ENCODE results near the gene SETD1A. TPM values are rescaled to one million over a fixed set of nuclear protein-coding genes. Genes with fewer than 3 reads are reported as not detected.

Gene SETD1A
- total RNA-seq, 1 experiment from 2014 or later: 4.3 TPM

- Histone ChIP-seq H2AFZ (ENCODE audit: low read length) (no peak overlapping the region), H3K4me3 (ENCODE audit: low read length) (no peak overlapping the region), H3K4me2 (ENCODE audit: low read depth, low read length, poor library complexity, severe bottlenecking) (no peak overlapping the region), H3K36me3 (ENCODE audit: insufficient read depth, low read length) (peaks cover 4% of the 10 kb centered on the region; the same call in 1 of the 2 replicates), H3K27me3 (ENCODE audit: low read length) (no peaks in the 10 kb centered on the region), H3K9me3 (ENCODE audit: low read length) (no peaks in the 10 kb centered on the region), H3K79me2 (ENCODE audit: low read length) (no peaks in the 10 kb centered on the region), H3K9ac (ENCODE audit: low read length) (no peak overlapping the region), H3K4me1 (ENCODE audit: low read length) (no peaks in the 10 kb centered on the region), H4K20me1 (ENCODE audit: insufficient read depth, low read depth, low read length) (no peaks in the 10 kb centered on the region), H3K9me2 (replicated peaks; ENCODE audit: insufficient read depth, low read length) (no peaks in the 10 kb centered on the region), H3K27ac (ENCODE audit: low read length) (no peak overlapping the region)
- DNase-seq: no peak
Measured at GRCh38 chr16:30983898-30984610, 26.5 kb downstream of the SETD1A start.

GRCh38 chr16:30984669-30985400, 27.3 kb downstream of the SETD1A start, which contains the start of gene HSD3B7:
HSD3B7 (plus strand) TSS chr16:30985207; CDS start chr16:30985659, 452 bp downstream.
- no peaks in the 10 kb centered on the region for H3K9me2 ChIP-seq (replicated peaks; ENCODE audit: insufficient read depth, low read length)
- no peak within 1 kb of the TSS for H3K27ac ChIP-seq (ENCODE audit: low read length)
- H2AFZ ChIP-seq (ENCODE audit: low read length): no peak within 1 kb of the TSS
- H3K27me3 ChIP-seq (ENCODE audit: low read length): no peaks in the 10 kb centered on the region
- no peaks in the 10 kb centered on the region for H3K9me3 ChIP-seq (ENCODE audit: low read length)
- peaks cover 4% of the 10 kb centered on the region; the same call in 1 of the 2 replicates for H3K36me3 ChIP-seq (ENCODE audit: insufficient read depth, low read length)
- H3K4me2 ChIP-seq (ENCODE audit: low read depth, low read length, poor library complexity, severe bottlenecking): no peak within 1 kb of the TSS
- DNase-seq: peak; percentile 91
- no peaks in the 10 kb centered on the region for H3K4me1 ChIP-seq (ENCODE audit: low read length)
- no peaks in the 10 kb centered on the region for H4K20me1 ChIP-seq (ENCODE audit: insufficient read depth, low read depth, low read length)
- H3K79me2 ChIP-seq (ENCODE audit: low read length): no peaks in the 10 kb centered on the region
- no peak within 1 kb of the TSS for H3K4me3 ChIP-seq (ENCODE audit: low read length)
- no peak within 1 kb of the TSS for H3K9ac ChIP-seq (ENCODE audit: low read length)

GRCh38 chr16:30985401-30986128, 28.0 kb downstream of the SETD1A start:
- Histone ChIP-seq H3K9me3 (ENCODE audit: low read length) (no peaks in the 10 kb centered on the region), H3K4me1 (ENCODE audit: low read length) (no peaks in the 10 kb centered on the region), H3K27ac (ENCODE audit: low read length) (no peak overlapping the region), H3K36me3 (ENCODE audit: insufficient read depth, low read length) (peaks cover 4% of the 10 kb centered on the region; the same call in 1 of the 2 replicates), H4K20me1 (ENCODE audit: insufficient read depth, low read depth, low read length) (no peaks in the 10 kb centered on the region), H3K79me2 (ENCODE audit: low read length) (no peaks in the 10 kb centered on the region), H3K4me2 (ENCODE audit: low read depth, low read length, poor library complexity, severe bottlenecking) (no peak overlapping the region), H3K4me3 (ENCODE audit: low read length) (no peak overlapping the region), H3K27me3 (ENCODE audit: low read length) (no peaks in the 10 kb centered on the region), H3K9ac (ENCODE audit: low read length) (no peak overlapping the region), H2AFZ (ENCODE audit: low read length) (no peak overlapping the region), H3K9me2 (replicated peaks; ENCODE audit: insufficient read depth, low read length) (no peaks in the 10 kb centered on the region)
- DNase-seq: no peak

- Histone ChIP-seq H3K36me3 (ENCODE audit: insufficient read depth, low read length) (peaks cover 4% of the 10 kb centered on the region; the same call in 1 of the 2 replicates), H3K4me3 (ENCODE audit: low read length) (no peak overlapping the region), H4K20me1 (ENCODE audit: insufficient read depth, low read depth, low read length) (no peaks in the 10 kb centered on the region), H3K27me3 (ENCODE audit: low read length) (no peaks in the 10 kb centered on the region), H3K79me2 (ENCODE audit: low read length) (no peaks in the 10 kb centered on the region), H3K9ac (ENCODE audit: low read length) (no peak overlapping the region), H3K9me3 (ENCODE audit: low read length) (no peaks in the 10 kb centered on the region), H3K4me2 (ENCODE audit: low read depth, low read length, poor library complexity, severe bottlenecking) (no peak overlapping the region), H3K4me1 (ENCODE audit: low read length) (no peaks in the 10 kb centered on the region), H3K27ac (ENCODE audit: low read length) (no peak overlapping the region), H3K9me2 (replicated peaks; ENCODE audit: insufficient read depth, low read length) (no peaks in the 10 kb centered on the region), H2AFZ (ENCODE audit: low read length) (no peak overlapping the region)
- no peak for DNase-seq
Measured at GRCh38 chr16:30986129-30986991, 28.8 kb downstream of the SETD1A start.

- Histone ChIP-seq H3K36me3 (ENCODE audit: insufficient read depth, low read length) (peaks cover 4% of the 10 kb centered on the region; the same call in 1 of the 2 replicates), H4K20me1 (ENCODE audit: insufficient read depth, low read depth, low read length) (no peaks in the 10 kb centered on the region), H3K9ac (ENCODE audit: low read length) (no peak overlapping the region), H3K9me3 (ENCODE audit: low read length) (no peaks in the 10 kb centered on the region), H3K27ac (ENCODE audit: low read length) (no peak overlapping the region), H3K9me2 (replicated peaks; ENCODE audit: insufficient read depth, low read length) (no peaks in the 10 kb centered on the region), H3K79me2 (ENCODE audit: low read length) (no peaks in the 10 kb centered on the region), H3K4me2 (ENCODE audit: low read depth, low read length, poor library complexity, severe bottlenecking) (no peak overlapping the region), H3K4me3 (ENCODE audit: low read length) (no peak overlapping the region), H3K4me1 (ENCODE audit: low read length) (no peaks in the 10 kb centered on the region), H3K27me3 (ENCODE audit: low read length) (no peaks in the 10 kb centered on the region), H2AFZ (ENCODE audit: low read length) (no peak overlapping the region)
- DNase-seq: no peak
Measured at GRCh38 chr16:30987581-30988190, 30.1 kb downstream of the SETD1A start.

- H3K4me1 ChIP-seq (ENCODE audit: low read length): no peaks in the 10 kb centered on the region
- no peaks in the 10 kb centered on the region for H3K27me3 ChIP-seq (ENCODE audit: low read length)
- no peaks in the 10 kb centered on the region for H3K9me2 ChIP-seq (replicated peaks; ENCODE audit: insufficient read depth, low read length)
- H3K36me3 ChIP-seq (ENCODE audit: insufficient read depth, low read length): peaks cover 4% of the 10 kb centered on the region; the same call in 1 of the 2 replicates
- DNase-seq: no peak
- no peak overlapping the region for H3K27ac ChIP-seq (ENCODE audit: low read length)
- no peak overlapping the region for H3K4me3 ChIP-seq (ENCODE audit: low read length)
- no peaks in the 10 kb centered on the region for H3K9me3 ChIP-seq (ENCODE audit: low read length)
- no peak overlapping the region for H2AFZ ChIP-seq (ENCODE audit: low read length)
- no peak overlapping the region for H3K4me2 ChIP-seq (ENCODE audit: low read depth, low read length, poor library complexity, severe bottlenecking)
- H4K20me1 ChIP-seq (ENCODE audit: insufficient read depth, low read depth, low read length): no peaks in the 10 kb centered on the region
- H3K9ac ChIP-seq (ENCODE audit: low read length): no peak overlapping the region
- H3K79me2 ChIP-seq (ENCODE audit: low read length): no peaks in the 10 kb centered on the region
Measured at GRCh38 chr16:30989469-30990047, 32.0 kb downstream of the SETD1A start.

- H3K4me1 ChIP-seq (ENCODE audit: low read length): no peaks in the 10 kb centered on the region
- H3K27me3 ChIP-seq (ENCODE audit: low read length): no peaks in the 10 kb centered on the region
- no peaks in the 10 kb centered on the region for H3K9me3 ChIP-seq (ENCODE audit: low read length)
- no peak overlapping the region for H2AFZ ChIP-seq (ENCODE audit: low read length)
- H3K9ac ChIP-seq (ENCODE audit: low read length): no peak overlapping the region
- H3K9me2 ChIP-seq (replicated peaks; ENCODE audit: insufficient read depth, low read length): no peaks in the 10 kb centered on the region
- H3K27ac ChIP-seq (ENCODE audit: low read length): no peak overlapping the region
- no peaks in the 10 kb centered on the region for H3K79me2 ChIP-seq (ENCODE audit: low read length)
- DNase-seq: no peak
- H4K20me1 ChIP-seq (ENCODE audit: insufficient read depth, low read depth, low read length): no peaks in the 10 kb centered on the region
- H3K36me3 ChIP-seq (ENCODE audit: insufficient read depth, low read length): peaks cover 4% of the 10 kb centered on the region; the same call in 1 of the 2 replicates
- H3K4me2 ChIP-seq (ENCODE audit: low read depth, low read length, poor library complexity, severe bottlenecking): no peak overlapping the region
- no peak overlapping the region for H3K4me3 ChIP-seq (ENCODE audit: low read length)
Measured at GRCh38 chr16:30990105-30990504, 32.6 kb downstream of the SETD1A start.
